SK-N-SH (cell line): ENCODE measurements around the gene TUBGCP5. TPM values are rescaled to one million over a fixed set of nuclear protein-coding genes. Genes with fewer than 3 reads are reported as not detected.

ENCODE experiments used
- CTCF ChIA-PET: fragments of 300-600, 350-600 bp; formaldehyde crosslinking; extraction: SDS; loops from one replicate; lab custom pipeline; 2021; lab: Yijun Ruan, JAX
- POLR2A ChIA-PET: fragments of 350-600 bp; sonication (Branson Sonifier 250); formaldehyde crosslinking; extraction: SDS; loops from one replicate; lab custom pipeline; 2020; ENCODE audit warnings: antibody characterized with exemption, inconsistent platforms; lab: Yijun Ruan, JAX
- DNase-seq: peaks from one replicate; pipeline ENCODE4 v3.0.0; 2012
- H2AFZ ChIP-seq: fragments of 200-600 bp; sonication (generic); 2 replicates; pipeline ENCODE4 v1.8.1; 2016; ENCODE audit warnings: antibody characterized with exemption, mild to moderate bottlenecking, low read depth
- H3F3A ChIP-seq: fragments of 200-600 bp; sonication (generic); replicated peaks from 2 replicates; pipeline ENCODE3; 2016; ENCODE audit warnings: antibody characterized with exemption, mild to moderate bottlenecking; ENCODE audit not compliant: insufficient read depth
- H3K27ac ChIP-seq, 2 experiments: fragments of 200-500 bp in 1 of 2; fragments of 200-600 bp in 1 of 2; sonication (Bioruptor generic) in 1 of 2; sonication (generic), shearing (Covaris generic) in 1 of 2; 2 replicates each; pipeline versions ENCODE4 v1.5.1 to v1.6.1; 2014 to 2016; ENCODE audit warnings: low read depth in 2 of 2, inconsistent platforms in 1 of 2, low read length in 1 of 2, mild to moderate bottlenecking in 1 of 2, mixed read lengths in 1 of 2
- H3K27me3 ChIP-seq: fragments of 200-600 bp; sonication (generic), shearing (Covaris generic); 2 replicates; pipeline ENCODE4 v1.6.1; 2016; ENCODE audit warnings: mixed run types; ENCODE audit not compliant: insufficient read depth
- H3K36me3 ChIP-seq, 2 experiments: fragments of 200-500 bp in 1 of 2; fragments of 200-600 bp in 1 of 2; sonication (Bioruptor generic) in 1 of 2; sonication (generic) in 1 of 2; replicated peaks in 1 of 2; 2 replicates each; pipeline versions ENCODE3 to v1.5.1; 2014 to 2016; ENCODE audit warnings: low read length in 1 of 2, mild to moderate bottlenecking in 1 of 2; ENCODE audit not compliant: insufficient read depth in 2 of 2, control insufficient read depth in 1 of 2
- H3K4me1 ChIP-seq, 2 experiments: fragments of 200-500 bp in 1 of 2; fragments of 200-600 bp in 1 of 2; sonication (Bioruptor generic) in 1 of 2; sonication (generic), shearing (Covaris generic) in 1 of 2; 2 replicates each; pipeline versions ENCODE4 v1.5.1 to v1.6.1; 2014 to 2016; ENCODE audit warnings: low read depth in 1 of 2, low read length in 1 of 2, mixed run types in 1 of 2; ENCODE audit not compliant: insufficient read depth in 2 of 2, control insufficient read depth in 1 of 2
- H3K4me2 ChIP-seq: fragments of 200-600 bp; sonication (generic), shearing (Covaris generic); 2 replicates; pipeline ENCODE4 v1.6.1; 2017; ENCODE audit warnings: mixed run types
- H3K4me3 ChIP-seq, 2 experiments: fragments of 200-500 bp in 1 of 2; fragments of 200-600 bp in 1 of 2; sonication (Bioruptor generic) in 1 of 2; sonication (generic), shearing (Covaris generic) in 1 of 2; 2 replicates each; pipeline versions ENCODE4 v1.5.1 to v1.8.1; 2014 to 2016; ENCODE audit warnings: low read depth in 2 of 2, inconsistent platforms in 1 of 2, low read length in 1 of 2, mild to moderate bottlenecking in 1 of 2, mixed read lengths in 1 of 2, moderate library complexity in 1 of 2
- H3K79me2 ChIP-seq: fragments of 200-600 bp; sonication (generic); 2 replicates; pipeline ENCODE4 v1.8.1; 2017; ENCODE audit warnings: mild to moderate bottlenecking; ENCODE audit not compliant: insufficient read depth
- H3K9ac ChIP-seq: fragments of 200-600 bp; sonication (generic); 2 replicates; pipeline ENCODE4 v1.6.1; 2017; ENCODE audit warnings: mixed run types
- H3K9me2 ChIP-seq: fragments of 200-600 bp; sonication (generic); 2 replicates; pipeline ENCODE4 v1.6.1; 2017; ENCODE audit warnings: mixed run types
- H3K9me3 ChIP-seq: fragments of 200-600 bp; sonication (generic); 2 replicates; pipeline ENCODE4 v1.6.1; 2017; ENCODE audit warnings: mixed run types, mild to moderate bottlenecking, moderate library complexity
- H4K20me1 ChIP-seq: fragments of 200-600 bp; sonication (generic); 2 replicates; pipeline ENCODE4 v1.6.1; 2017; ENCODE audit warnings: mild to moderate bottlenecking, mixed run types; ENCODE audit not compliant: insufficient read depth
- EP300 ChIP-seq, 2 experiments: IDR thresholded peaks; 2 replicates each; pipeline versions ENCODE4 v1.4.0 to v1.6.1; 2012; ENCODE audit warnings: borderline replicate concordance in 1 of 2, low read depth in 1 of 2, low read length in 1 of 2
- EZH2phosphoT487 ChIP-seq: fragments of 200-600 bp; sonication (generic); IDR thresholded peaks from 2 replicates; pipeline ENCODE4 v1.6.1; 2017; ENCODE audit warnings: low read depth, mixed run types, mild to moderate bottlenecking, antibody characterized with exemption, moderate library complexity, borderline replicate concordance
- FOXM1 ChIP-seq: IDR thresholded peaks from 2 replicates; pipeline ENCODE4 v1.4.0; 2012; ENCODE audit warnings: low read depth, mild to moderate bottlenecking
- GABPA ChIP-seq: IDR thresholded peaks from 2 replicates; pipeline ENCODE4 v1.4.0; 2012; ENCODE audit warnings: low read depth, mild to moderate bottlenecking
- JUND ChIP-seq: IDR thresholded peaks from 2 replicates; pipeline ENCODE4 v1.4.0; 2012
- NFIC ChIP-seq: IDR thresholded peaks from 2 replicates; pipeline ENCODE4 v1.4.0; 2012; ENCODE audit warnings: borderline replicate concordance
- NRF1 ChIP-seq: IDR thresholded peaks from 2 replicates; pipeline ENCODE4 v1.6.1; 2012; ENCODE audit warnings: low read depth, mild to moderate bottlenecking, low read length
- POLR2AphosphoS5 ChIP-seq: IDR thresholded peaks from 2 replicates; pipeline ENCODE4 v1.6.1; 2012; ENCODE audit warnings: low read depth, low read length
- RCOR1 ChIP-seq: fragments of 150-350 bp; IDR thresholded peaks from 2 replicates; pipeline ENCODE4 v1.6.1; 2017; ENCODE audit warnings: antibody characterized with exemption, low read length
- RXRA ChIP-seq: IDR thresholded peaks from 2 replicates; pipeline ENCODE4 v1.4.0; 2012; ENCODE audit warnings: low read depth, mild to moderate bottlenecking, borderline replicate concordance
- SIN3A ChIP-seq: IDR thresholded peaks from 2 replicates; pipeline ENCODE4 v1.6.1; 2012; ENCODE audit warnings: low read depth, mild to moderate bottlenecking, low read length, moderate library complexity, borderline replicate concordance
- TAF1 ChIP-seq: IDR thresholded peaks from 2 replicates; pipeline ENCODE4 v1.6.1; 2012; ENCODE audit warnings: low read depth, mild to moderate bottlenecking, low read length, moderate library complexity, borderline replicate concordance
- TEAD4 ChIP-seq: IDR thresholded peaks from 2 replicates; pipeline ENCODE4 v1.4.0; 2012; ENCODE audit warnings: mild to moderate bottlenecking, borderline replicate concordance; ENCODE audit not compliant: insufficient read depth
- YY1 ChIP-seq: IDR thresholded peaks from 2 replicates; pipeline ENCODE4 v1.4.0; 2012; ENCODE audit warnings: low read depth, mild to moderate bottlenecking
- WGBS: methylation state at CpG from one replicate; pipeline ENCODE4 v1.1.6; 2017; ENCODE audit warnings: low lambda C conversion rate; 5-methylcytosine and 5-hydroxymethylcytosine counted together
- polyA plus RNA-seq, 3 experiments: library from polyadenylated mRNA; depleted of rRNA; stranded (reverse); fragments of >200 nt; gene quantifications; 2 replicates each; pipeline ENCODE4 v1.2.3, GENCODE V29; 2012
- TF ChIP-seq, protein P1 (sequence below): fragments of 150-350 bp; IDR thresholded peaks from 2 replicates; pipeline ENCODE4 v1.6.1; 2017; ENCODE audit warnings: antibody characterized with exemption, low read length, low read depth, borderline replicate concordance
- TF ChIP-seq, protein P2 (sequence below): fragments of 200-600 bp; sonication (generic); IDR thresholded peaks from 2 replicates; pipeline ENCODE4 v1.6.1; 2017; ENCODE audit warnings: antibody characterized with exemption, mild to moderate bottlenecking, moderate library complexity
- TF ChIP-seq, protein P3 (sequence below): fragments of 150-350 bp; IDR thresholded peaks from 2 replicates; pipeline ENCODE4 v1.6.1; 2016; ENCODE audit warnings: mild to moderate bottlenecking, low read depth, low read length
- TF ChIP-seq, protein P4 (sequence below): IDR thresholded peaks from 2 replicates; pipeline ENCODE4 v1.4.0; 2012; ENCODE audit warnings: low read depth, borderline replicate concordance
- TF ChIP-seq, protein P5 (sequence below): IDR thresholded peaks from 2 replicates; pipeline ENCODE4 v1.6.1; 2012; ENCODE audit warnings: mild to moderate bottlenecking, low read depth, low read length, moderate library complexity
- TF ChIP-seq, protein P6 (sequence below): IDR thresholded peaks from 2 replicates; pipeline ENCODE4 v1.4.0; 2012; ENCODE audit warnings: low read depth

Gene TUBGCP5
- polyA plus RNA-seq, 1 of the 3 experiments (the other 2 are of a cell fraction), result 8.7 TPM

DNA sequence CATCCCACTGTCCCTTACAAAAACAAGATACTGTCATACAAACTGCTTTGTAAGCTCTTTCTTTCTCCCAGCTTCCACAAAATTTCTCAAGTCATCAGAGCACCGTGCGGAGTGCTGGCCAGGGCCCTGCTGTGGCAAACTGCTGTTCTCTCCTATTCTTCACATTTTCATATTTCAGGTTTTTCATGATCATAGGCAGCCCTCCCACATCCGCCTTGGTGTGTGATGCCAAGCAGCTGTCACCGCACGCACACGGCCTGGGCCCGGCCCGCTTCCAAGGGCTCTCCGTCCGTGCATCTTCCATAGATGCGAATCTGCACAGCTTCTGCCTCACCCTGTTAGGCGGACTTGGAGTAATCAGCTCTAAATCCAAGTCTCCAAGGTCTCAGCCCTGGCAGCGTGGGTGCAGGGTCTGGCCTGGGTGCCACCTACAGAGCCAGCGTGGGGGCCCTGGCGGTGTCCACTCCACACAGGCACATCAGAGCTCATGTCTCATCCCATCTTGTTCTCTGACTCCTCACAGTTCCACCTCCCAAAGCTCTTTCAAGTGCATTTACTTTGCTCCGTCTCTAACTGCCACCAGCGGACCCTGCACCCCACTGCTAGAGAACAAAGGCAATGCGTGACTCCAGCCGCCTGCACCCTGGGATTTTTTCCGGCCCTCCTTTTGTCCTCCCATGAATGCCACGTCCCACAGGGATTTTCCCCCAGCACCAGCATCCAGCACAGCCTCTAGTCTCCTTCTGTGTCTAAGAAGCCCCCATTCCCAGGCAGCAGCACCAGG is 86.4 kb downstream of the TUBGCP5 start:
- no peak overlapping the region for H3K9ac ChIP-seq
- H3K27me3 ChIP-seq, result no peaks in the 10 kb centered on the region
- no peaks in the 10 kb centered on the region for H3K36me3 ChIP-seq
- DNase-seq, result no peak
- H3F3A ChIP-seq, result peaks cover 8% of the 10 kb centered on the region
- no peak overlapping the region for H3K27ac ChIP-seq
- peaks cover 0 to 43% of the 10 kb centered on the region in 2 experiments; a peak in 3 of 4 replicates for H3K4me1 ChIP-seq
- TF ChIP-seq RCOR1, result no peak
- TF ChIP-seq, protein P1, sequence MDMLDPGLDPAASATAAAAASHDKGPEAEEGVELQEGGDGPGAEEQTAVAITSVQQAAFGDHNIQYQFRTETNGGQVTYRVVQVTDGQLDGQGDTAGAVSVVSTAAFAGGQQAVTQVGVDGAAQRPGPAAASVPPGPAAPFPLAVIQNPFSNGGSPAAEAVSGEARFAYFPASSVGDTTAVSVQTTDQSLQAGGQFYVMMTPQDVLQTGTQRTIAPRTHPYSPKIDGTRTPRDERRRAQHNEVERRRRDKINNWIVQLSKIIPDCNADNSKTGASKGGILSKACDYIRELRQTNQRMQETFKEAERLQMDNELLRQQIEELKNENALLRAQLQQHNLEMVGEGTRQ, result no peak
- TF ChIP-seq, protein P2, sequence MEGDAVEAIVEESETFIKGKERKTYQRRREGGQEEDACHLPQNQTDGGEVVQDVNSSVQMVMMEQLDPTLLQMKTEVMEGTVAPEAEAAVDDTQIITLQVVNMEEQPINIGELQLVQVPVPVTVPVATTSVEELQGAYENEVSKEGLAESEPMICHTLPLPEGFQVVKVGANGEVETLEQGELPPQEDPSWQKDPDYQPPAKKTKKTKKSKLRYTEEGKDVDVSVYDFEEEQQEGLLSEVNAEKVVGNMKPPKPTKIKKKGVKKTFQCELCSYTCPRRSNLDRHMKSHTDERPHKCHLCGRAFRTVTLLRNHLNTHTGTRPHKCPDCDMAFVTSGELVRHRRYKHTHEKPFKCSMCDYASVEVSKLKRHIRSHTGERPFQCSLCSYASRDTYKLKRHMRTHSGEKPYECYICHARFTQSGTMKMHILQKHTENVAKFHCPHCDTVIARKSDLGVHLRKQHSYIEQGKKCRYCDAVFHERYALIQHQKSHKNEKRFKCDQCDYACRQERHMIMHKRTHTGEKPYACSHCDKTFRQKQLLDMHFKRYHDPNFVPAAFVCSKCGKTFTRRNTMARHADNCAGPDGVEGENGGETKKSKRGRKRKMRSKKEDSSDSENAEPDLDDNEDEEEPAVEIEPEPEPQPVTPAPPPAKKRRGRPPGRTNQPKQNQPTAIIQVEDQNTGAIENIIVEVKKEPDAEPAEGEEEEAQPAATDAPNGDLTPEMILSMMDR, result no peak
- no peak for TF ChIP-seq EZH2phosphoT487
- no peak for TF ChIP-seq NRF1
- no peak for TF ChIP-seq JUND
- TF ChIP-seq POLR2AphosphoS5, result no peak
- TF ChIP-seq FOXM1, result no peak
- TF ChIP-seq, protein P3, sequence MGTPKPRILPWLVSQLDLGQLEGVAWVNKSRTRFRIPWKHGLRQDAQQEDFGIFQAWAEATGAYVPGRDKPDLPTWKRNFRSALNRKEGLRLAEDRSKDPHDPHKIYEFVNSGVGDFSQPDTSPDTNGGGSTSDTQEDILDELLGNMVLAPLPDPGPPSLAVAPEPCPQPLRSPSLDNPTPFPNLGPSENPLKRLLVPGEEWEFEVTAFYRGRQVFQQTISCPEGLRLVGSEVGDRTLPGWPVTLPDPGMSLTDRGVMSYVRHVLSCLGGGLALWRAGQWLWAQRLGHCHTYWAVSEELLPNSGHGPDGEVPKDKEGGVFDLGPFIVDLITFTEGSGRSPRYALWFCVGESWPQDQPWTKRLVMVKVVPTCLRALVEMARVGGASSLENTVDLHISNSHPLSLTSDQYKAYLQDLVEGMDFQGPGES, result no peak
- TF ChIP-seq RXRA, result no peak
- TF ChIP-seq, protein P4, sequence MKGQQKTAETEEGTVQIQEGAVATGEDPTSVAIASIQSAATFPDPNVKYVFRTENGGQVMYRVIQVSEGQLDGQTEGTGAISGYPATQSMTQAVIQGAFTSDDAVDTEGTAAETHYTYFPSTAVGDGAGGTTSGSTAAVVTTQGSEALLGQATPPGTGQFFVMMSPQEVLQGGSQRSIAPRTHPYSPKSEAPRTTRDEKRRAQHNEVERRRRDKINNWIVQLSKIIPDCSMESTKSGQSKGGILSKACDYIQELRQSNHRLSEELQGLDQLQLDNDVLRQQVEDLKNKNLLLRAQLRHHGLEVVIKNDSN, result no peak
- no peak for TF ChIP-seq NFIC
- no peak for TF ChIP-seq TEAD4
- TF ChIP-seq EP300 (IDR thresholded peaks at IDR 0.05; ENCODE audit: borderline replicate concordance in 1 of 2, low read depth in 1 of 2, low read length in 1 of 2), result no peak
- TF ChIP-seq, protein P5, sequence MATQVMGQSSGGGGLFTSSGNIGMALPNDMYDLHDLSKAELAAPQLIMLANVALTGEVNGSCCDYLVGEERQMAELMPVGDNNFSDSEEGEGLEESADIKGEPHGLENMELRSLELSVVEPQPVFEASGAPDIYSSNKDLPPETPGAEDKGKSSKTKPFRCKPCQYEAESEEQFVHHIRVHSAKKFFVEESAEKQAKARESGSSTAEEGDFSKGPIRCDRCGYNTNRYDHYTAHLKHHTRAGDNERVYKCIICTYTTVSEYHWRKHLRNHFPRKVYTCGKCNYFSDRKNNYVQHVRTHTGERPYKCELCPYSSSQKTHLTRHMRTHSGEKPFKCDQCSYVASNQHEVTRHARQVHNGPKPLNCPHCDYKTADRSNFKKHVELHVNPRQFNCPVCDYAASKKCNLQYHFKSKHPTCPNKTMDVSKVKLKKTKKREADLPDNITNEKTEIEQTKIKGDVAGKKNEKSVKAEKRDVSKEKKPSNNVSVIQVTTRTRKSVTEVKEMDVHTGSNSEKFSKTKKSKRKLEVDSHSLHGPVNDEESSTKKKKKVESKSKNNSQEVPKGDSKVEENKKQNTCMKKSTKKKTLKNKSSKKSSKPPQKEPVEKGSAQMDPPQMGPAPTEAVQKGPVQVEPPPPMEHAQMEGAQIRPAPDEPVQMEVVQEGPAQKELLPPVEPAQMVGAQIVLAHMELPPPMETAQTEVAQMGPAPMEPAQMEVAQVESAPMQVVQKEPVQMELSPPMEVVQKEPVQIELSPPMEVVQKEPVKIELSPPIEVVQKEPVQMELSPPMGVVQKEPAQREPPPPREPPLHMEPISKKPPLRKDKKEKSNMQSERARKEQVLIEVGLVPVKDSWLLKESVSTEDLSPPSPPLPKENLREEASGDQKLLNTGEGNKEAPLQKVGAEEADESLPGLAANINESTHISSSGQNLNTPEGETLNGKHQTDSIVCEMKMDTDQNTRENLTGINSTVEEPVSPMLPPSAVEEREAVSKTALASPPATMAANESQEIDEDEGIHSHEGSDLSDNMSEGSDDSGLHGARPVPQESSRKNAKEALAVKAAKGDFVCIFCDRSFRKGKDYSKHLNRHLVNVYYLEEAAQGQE, result no peak
- TF ChIP-seq SIN3A, result no peak
- no peak for TF ChIP-seq TAF1
- TF ChIP-seq YY1, result no peak
- TF ChIP-seq, protein P6, sequence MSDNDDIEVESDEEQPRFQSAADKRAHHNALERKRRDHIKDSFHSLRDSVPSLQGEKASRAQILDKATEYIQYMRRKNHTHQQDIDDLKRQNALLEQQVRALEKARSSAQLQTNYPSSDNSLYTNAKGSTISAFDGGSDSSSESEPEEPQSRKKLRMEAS, result no peak
- TF ChIP-seq GABPA, result no peak
- H3K79me2 ChIP-seq, result peaks cover 100% of the 10 kb centered on the region
- ChIA-PET CTCF (no interaction called here), POLR2A (no interaction called here)
- H3K4me2 ChIP-seq, result no peak overlapping the region
- no peaks in the 10 kb centered on the region for H3K9me2 ChIP-seq
- WGBS, result 96% methylated on average over 21 of the region's 21 CpGs
- H3K9me3 ChIP-seq, result no peaks in the 10 kb centered on the region
- H2AFZ ChIP-seq, result no peak overlapping the region
- H3K4me3 ChIP-seq, result no peak overlapping the region
- H4K20me1 ChIP-seq, result peaks cover 87% of the 10 kb centered on the region
